IMR-90 (cell line): ENCODE data around the gene MPC2. TPM values are rescaled to one million over a fixed set of nuclear protein-coding genes. Genes with fewer than 3 reads are reported as not detected.

Experiments used
- ATAC-seq: fragments of 200-7000 bp; cut with Tn5 transposase; 2 replicates; pipeline ENCODE4 v1.9.1; 2020; ENCODE audit warnings: low read depth, mild to moderate bottlenecking, moderate library complexity
- BruUV-seq: library from RNA; stranded (reverse); fragments of 400-500 nt; replicated peaks from 2 replicates; lab custom pipeline; 2021; lab: Mats Ljungman, UMichigan
- CTCF ChIA-PET: fragments of 300-600 bp; formaldehyde crosslinking; extraction: SDS; loops from one replicate; lab custom pipeline; 2021; ENCODE audit warnings: antibody characterized with exemption; lab: Yijun Ruan, JAX
- POLR2A ChIA-PET: fragments of 300-600 bp; sonication (Branson Sonifier 250); formaldehyde crosslinking; loops from one replicate; lab custom pipeline; 2022; ENCODE audit warnings: antibody characterized with exemption; ENCODE audit not compliant: unreplicated experiment; lab: Charles Lee
- DNase-seq: peaks from one replicate; pipeline ENCODE4 v3.0.0; 2013
- H2AFZ ChIP-seq: replicated peaks from 2 replicates; pipeline ENCODE3; 2013; ENCODE audit warnings: low read length, mild to moderate bottlenecking; ENCODE audit not compliant: poor library complexity
- H2AK5ac ChIP-seq: 2 replicates; pipeline ENCODE4 v1.6.1; 2013; ENCODE audit warnings: low read depth, low read length, inconsistent platforms
- H2AK9ac ChIP-seq: replicated peaks from 2 replicates; pipeline ENCODE3; 2013; ENCODE audit warnings: mild to moderate bottlenecking, low read depth, low read length, moderate library complexity; ENCODE audit not compliant: poor library complexity
- H2BK120ac ChIP-seq: 2 replicates; pipeline ENCODE4 v1.6.1; 2013; ENCODE audit warnings: low read depth, low read length, inconsistent platforms
- H2BK15ac ChIP-seq: 3 replicates; pipeline ENCODE4 v1.6.1; 2013; ENCODE audit warnings: low read depth, low read length, inconsistent platforms
- H2BK20ac ChIP-seq: 2 replicates; pipeline ENCODE4 v1.6.1; 2013; ENCODE audit warnings: low read depth, mild to moderate bottlenecking, inconsistent platforms, low read length, moderate library complexity
- H2BK5ac ChIP-seq: 2 replicates; pipeline ENCODE4 v1.6.1; 2013; ENCODE audit warnings: mild to moderate bottlenecking, low read depth, low read length, inconsistent platforms; ENCODE audit not compliant: poor library complexity, severe bottlenecking
- H3K14ac ChIP-seq: replicated peaks from 2 replicates; pipeline ENCODE4 v1.6.1; 2013; ENCODE audit warnings: low read depth, low read length, inconsistent platforms
- H3K18ac ChIP-seq: 2 replicates; pipeline ENCODE4 v1.6.1; 2013; ENCODE audit warnings: low read depth, low read length, control low read depth
- H3K23ac ChIP-seq: 2 replicates; pipeline ENCODE4 v1.6.1; 2013; ENCODE audit warnings: low read depth, low read length, inconsistent platforms
- H3K27ac ChIP-seq: 2 replicates; pipeline ENCODE4 v1.5.1; 2013; ENCODE audit warnings: mild to moderate bottlenecking, control low read depth, low read length; ENCODE audit not compliant: insufficient read depth
- H3K27me3 ChIP-seq: 2 replicates; pipeline ENCODE4 v1.6.1; 2013; ENCODE audit warnings: low read length; ENCODE audit not compliant: control insufficient read depth, insufficient read depth
- H3K36me3 ChIP-seq: 2 replicates; pipeline ENCODE4 v1.6.1; 2013; ENCODE audit warnings: low read length, mixed read lengths; ENCODE audit not compliant: control insufficient read depth, insufficient read depth
- H3K4ac ChIP-seq: 2 replicates; pipeline ENCODE4 v1.6.1; 2013; ENCODE audit warnings: low read depth, low read length, inconsistent platforms
- H3K4me1 ChIP-seq: 2 replicates; pipeline ENCODE4 v1.6.1; 2013; ENCODE audit warnings: low read length, mixed read lengths; ENCODE audit not compliant: control insufficient read depth, insufficient read depth
- H3K4me2 ChIP-seq: 2 replicates; pipeline ENCODE4 v1.6.1; 2013; ENCODE audit warnings: low read depth, mild to moderate bottlenecking, control low read depth, low read length, moderate library complexity
- H3K4me3 ChIP-seq: 2 replicates; pipeline ENCODE4 v1.5.1; 2013; ENCODE audit warnings: low read depth, mild to moderate bottlenecking, control low read depth, low read length, moderate library complexity; ENCODE audit not compliant: insufficient read depth
- H3K56ac ChIP-seq: 2 replicates; pipeline ENCODE4 v1.6.1; 2013; ENCODE audit warnings: low read length, inconsistent platforms; ENCODE audit not compliant: insufficient read depth; ENCODE audit errors: extremely low read depth
- H3K79me1 ChIP-seq, 2 experiments: 2 replicates each; pipeline ENCODE4 v1.6.1; 2013; ENCODE audit warnings: low read length in 2 of 2, inconsistent platforms in 1 of 2, low read depth in 1 of 2
- H3K9ac ChIP-seq: 2 replicates; pipeline ENCODE4 v1.6.1; 2013; ENCODE audit warnings: low read depth, low read length, control low read depth
- H3K9me1 ChIP-seq: 2 replicates; pipeline ENCODE4 v1.6.1; 2013; ENCODE audit warnings: low read length, inconsistent platforms; ENCODE audit not compliant: insufficient read depth
- H3K9me3 ChIP-seq: 2 replicates; pipeline ENCODE4 v1.6.1; 2013; ENCODE audit warnings: low read length; ENCODE audit not compliant: control insufficient read depth, insufficient read depth
- H4K20me1 ChIP-seq: 2 replicates; pipeline ENCODE4 v1.6.1; 2013; ENCODE audit warnings: low read length, inconsistent platforms; ENCODE audit not compliant: insufficient read depth
- H4K5ac ChIP-seq: 2 replicates; pipeline ENCODE4 v1.6.1; 2013; ENCODE audit warnings: mild to moderate bottlenecking, low read depth, low read length, control low read depth
- H4K8ac ChIP-seq, 2 experiments: 2 replicates each; pipeline ENCODE4 v1.6.1; 2013; ENCODE audit warnings: low read depth in 2 of 2, low read length in 2 of 2, control low read depth in 1 of 2, inconsistent platforms in 1 of 2
- H4K91ac ChIP-seq: 2 replicates; pipeline ENCODE4 v1.6.1; 2013; ENCODE audit warnings: low read depth, low read length, inconsistent platforms; ENCODE audit not compliant: insufficient read depth
- CEBPB ChIP-seq: IDR thresholded peaks from 2 replicates; pipeline ENCODE4 v1.6.1; 2012; ENCODE audit warnings: low read depth, low read length, improper control_type of control experiment
- RCOR1 ChIP-seq: IDR thresholded peaks from 2 replicates; pipeline ENCODE4 v1.6.1; 2012; ENCODE audit warnings: mild to moderate bottlenecking, low read length, improper control_type of control experiment; ENCODE audit not compliant: insufficient replicate concordance
- WGBS, 2 experiments: methylation state at CpG; one replicate each; pipeline versions ENCODE4 v1.1.5 to v1.1.7; 2013; ENCODE audit warnings: missing lambda C conversion rate in 2 of 2; ENCODE audit not compliant: insufficient read length in 1 of 2; ENCODE audit errors: extremely low coverage in 2 of 2; 5-methylcytosine and 5-hydroxymethylcytosine counted together
- dilution Hi-C: fragments of 300-500 bp; cut with HindIII; formaldehyde crosslinking; loops from one replicate; pipeline ENCODE4 v1.14.3; 2018; ENCODE audit warnings: low sequenced_read_pairs; ENCODE audit not compliant: unreplicated experiment
- in situ Hi-C: fragments of 300-500 bp; cut with MboI; formaldehyde crosslinking; loops from 3 replicates; pipeline ENCODE4 v1.14.3; 2019; ENCODE audit warnings: low sequenced_read_pairs, inconsistent platforms, mixed read lengths
- intact Hi-C: fragments of 100-400 bp; cut with micrococcal nuclease; formaldehyde crosslinking; loops from 2 replicates; pipeline ENCODE4 v1.10.0; 2022
- polyA plus RNA-seq, 3 experiments: library from polyadenylated mRNA; depleted of rRNA; stranded (reverse); fragments of >200 nt; gene quantifications; 2 replicates each; pipeline ENCODE4 v1.2.3, GENCODE V29; 2012; ENCODE audit warnings: low replicate concordance in 1 of 3
- total RNA-seq: library from RNA; depleted of rRNA; stranded (reverse); fragments of >200 nt; gene quantifications from 2 replicates; pipeline ENCODE4 v1.2.3, GENCODE V29; 2012

The MPC2 gene
- total and polyA plus RNA-seq, 2 of the 4 experiments (the other 2 are of a cell fraction): 35.0 to 42.9 TPM

- peaks cover 10% of the 10 kb centered on the region for H4K20me1 ChIP-seq
- no peaks in the 10 kb centered on the region for H3K79me1 ChIP-seq
- peak overlapping the region; percentile 33; the same call in 1 of the 2 replicates for H2BK120ac ChIP-seq
- H2BK5ac ChIP-seq: peak overlapping the region; percentile 66
- in situ Hi-C loops: no loop called here
- H3K14ac ChIP-seq: peak overlapping the region; percentile 49
- H3K36me3 ChIP-seq: no peaks in the 10 kb centered on the region
- H2BK20ac ChIP-seq: peak overlapping the region; percentile 33
- peak overlapping the region; percentile 4 for H3K4me2 ChIP-seq
- TF ChIP-seq RCOR1 (no peak), CEBPB (peak; percentile 64; the same call in 1 of the 2 replicates)
- H3K27me3 ChIP-seq: no peaks in the 10 kb centered on the region
- H3K4ac ChIP-seq: peak overlapping the region; percentile 82
- no peak overlapping the region for H3K4me3 ChIP-seq
- H3K18ac ChIP-seq: no peak overlapping the region
- H4K8ac ChIP-seq: peak overlapping the region in 1 of 2 experiments; percentile 65; a peak in 1 of 4 replicates
- peak overlapping the region; percentile 78 for H2AFZ ChIP-seq
- peak; percentile 56 for ATAC-seq
- H2BK15ac ChIP-seq: peak overlapping the region; percentile 28; the same call in 1 of the 3 replicates
- H2AK5ac ChIP-seq: no peak overlapping the region
- H3K9ac ChIP-seq: no peak overlapping the region
- no CpG with 5 or more reads among the region's 3 CpGs for WGBS, 2 experiments
- 0 out of 2 replicates have a peak, but pooled peaks cover 2% of the 10 kb centered on the region for H3K9me1 ChIP-seq
- no peak overlapping the region for H4K5ac ChIP-seq
- H2AK9ac ChIP-seq: peak overlapping the region; percentile 45
- peak overlapping the region; percentile 61; the same call in 1 of the 2 replicates for H3K27ac ChIP-seq
- peaks cover 11% of the 10 kb centered on the region for H3K4me1 ChIP-seq
- peaks cover 4% of the 10 kb centered on the region; the same call in 1 of the 2 replicates for H3K9me3 ChIP-seq
- peak; percentile 71 for DNase-seq
- BruUV-seq: no TSS peak
- peak overlapping the region; percentile 76; the same call in 1 of the 2 replicates for H3K23ac ChIP-seq
- ChIA-PET CTCF (interaction anchor here (1.0 to 1.5 kb wide), 2 partner anchors 8 to 177 kb away, joined by 3 to 4 read pairs; partner anchors contain the start of gene ADCY10), POLR2A (no interaction called here)
- H3K56ac ChIP-seq: peak overlapping the region; percentile 26; the same call in 1 of the 2 replicates
- peak overlapping the region; percentile 21 for H4K91ac ChIP-seq
- dilution Hi-C loops: no loop called here
- intact Hi-C loops: loop anchor here (2.0 kb wide), 1 partner anchor 30 kb away; no protein-coding TSS in a partner anchor
Measured at GRCh38 chr1:167905182-167905581, 31.7 kb downstream of the MPC2 start.
